Ishikawa (cell line): ENCODE data around the gene ARHGAP31.

Source experiments
- CREB1 ChIP-seq: IDR thresholded peaks from 2 replicates; pipeline ENCODE4 v1.6.1; 2012; ENCODE audit warnings: low read depth
- EP300 ChIP-seq: IDR thresholded peaks from 2 replicates; pipeline ENCODE4 v1.6.1; 2012; ENCODE audit warnings: borderline replicate concordance
- FOXM1 ChIP-seq: IDR thresholded peaks from 2 replicates; pipeline ENCODE4 v1.6.1; 2012; ENCODE audit warnings: low read depth, borderline replicate concordance
- RAD21 ChIP-seq: IDR thresholded peaks from 2 replicates; pipeline ENCODE4 v1.6.1; 2012; ENCODE audit warnings: low read depth
- TAF1 ChIP-seq: IDR thresholded peaks from 2 replicates; pipeline ENCODE4 v1.6.1; 2012; ENCODE audit warnings: low read depth, mild to moderate bottlenecking
- TEAD4 ChIP-seq: IDR thresholded peaks from 2 replicates; pipeline ENCODE4 v1.6.1; 2012
- USF1 ChIP-seq: IDR thresholded peaks from 2 replicates; pipeline ENCODE4 v1.6.1; 2012
- YY1 ChIP-seq: IDR thresholded peaks from 2 replicates; pipeline ENCODE4 v1.6.1; 2012; ENCODE audit warnings: low read depth
- ZBTB7A ChIP-seq: IDR thresholded peaks from 2 replicates; pipeline ENCODE4 v1.6.1; 2012; ENCODE audit warnings: low read depth
- TF ChIP-seq, protein P1 (sequence below): IDR thresholded peaks from 2 replicates; pipeline ENCODE4 v1.6.1; 2012; ENCODE audit warnings: low read depth, mild to moderate bottlenecking

DNA sequence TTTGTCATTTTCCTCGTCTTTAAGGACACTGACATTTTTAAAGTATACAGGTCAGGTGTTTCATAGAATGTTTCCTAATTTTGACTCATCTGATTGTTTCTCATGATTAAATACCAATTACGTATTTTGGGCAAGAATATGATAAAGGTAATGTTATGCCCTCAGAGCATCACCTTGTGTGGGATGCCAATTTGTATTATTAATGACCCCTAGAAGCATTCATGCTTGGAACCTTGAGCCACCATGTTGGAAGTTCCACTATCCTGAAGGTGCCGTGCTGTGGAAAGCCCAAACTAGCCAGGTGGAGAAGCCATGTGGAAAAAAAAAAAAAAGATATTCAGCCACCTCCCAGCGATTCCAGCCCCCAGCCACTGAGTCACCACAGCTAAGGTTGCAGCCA, 34.4 kb upstream of the ARHGAP31 start:
- TF ChIP-seq CREB1 (no peak), TEAD4 (no peak), ZBTB7A (no peak), EP300 (no peak), FOXM1 (no peak), RAD21 (no peak), USF1 (no peak), TAF1 (no peak), YY1 (no peak)
- TF ChIP-seq, protein P1, sequence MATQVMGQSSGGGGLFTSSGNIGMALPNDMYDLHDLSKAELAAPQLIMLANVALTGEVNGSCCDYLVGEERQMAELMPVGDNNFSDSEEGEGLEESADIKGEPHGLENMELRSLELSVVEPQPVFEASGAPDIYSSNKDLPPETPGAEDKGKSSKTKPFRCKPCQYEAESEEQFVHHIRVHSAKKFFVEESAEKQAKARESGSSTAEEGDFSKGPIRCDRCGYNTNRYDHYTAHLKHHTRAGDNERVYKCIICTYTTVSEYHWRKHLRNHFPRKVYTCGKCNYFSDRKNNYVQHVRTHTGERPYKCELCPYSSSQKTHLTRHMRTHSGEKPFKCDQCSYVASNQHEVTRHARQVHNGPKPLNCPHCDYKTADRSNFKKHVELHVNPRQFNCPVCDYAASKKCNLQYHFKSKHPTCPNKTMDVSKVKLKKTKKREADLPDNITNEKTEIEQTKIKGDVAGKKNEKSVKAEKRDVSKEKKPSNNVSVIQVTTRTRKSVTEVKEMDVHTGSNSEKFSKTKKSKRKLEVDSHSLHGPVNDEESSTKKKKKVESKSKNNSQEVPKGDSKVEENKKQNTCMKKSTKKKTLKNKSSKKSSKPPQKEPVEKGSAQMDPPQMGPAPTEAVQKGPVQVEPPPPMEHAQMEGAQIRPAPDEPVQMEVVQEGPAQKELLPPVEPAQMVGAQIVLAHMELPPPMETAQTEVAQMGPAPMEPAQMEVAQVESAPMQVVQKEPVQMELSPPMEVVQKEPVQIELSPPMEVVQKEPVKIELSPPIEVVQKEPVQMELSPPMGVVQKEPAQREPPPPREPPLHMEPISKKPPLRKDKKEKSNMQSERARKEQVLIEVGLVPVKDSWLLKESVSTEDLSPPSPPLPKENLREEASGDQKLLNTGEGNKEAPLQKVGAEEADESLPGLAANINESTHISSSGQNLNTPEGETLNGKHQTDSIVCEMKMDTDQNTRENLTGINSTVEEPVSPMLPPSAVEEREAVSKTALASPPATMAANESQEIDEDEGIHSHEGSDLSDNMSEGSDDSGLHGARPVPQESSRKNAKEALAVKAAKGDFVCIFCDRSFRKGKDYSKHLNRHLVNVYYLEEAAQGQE: no peak
